PFSK-1 (cell line): ENCODE results near the gene HOMER3.

Source experiments
- POLR2AphosphoS5 ChIP-seq: IDR thresholded peaks from 2 replicates; pipeline ENCODE4 v1.6.1; 2012; ENCODE audit warnings: low read depth, mild to moderate bottlenecking, control low read depth, low read length, moderate library complexity
- TAF1 ChIP-seq: IDR thresholded peaks from 2 replicates; pipeline ENCODE4 v1.6.1; 2012; ENCODE audit warnings: low read length, control low read depth, borderline replicate concordance; ENCODE audit not compliant: insufficient read depth

DNA sequence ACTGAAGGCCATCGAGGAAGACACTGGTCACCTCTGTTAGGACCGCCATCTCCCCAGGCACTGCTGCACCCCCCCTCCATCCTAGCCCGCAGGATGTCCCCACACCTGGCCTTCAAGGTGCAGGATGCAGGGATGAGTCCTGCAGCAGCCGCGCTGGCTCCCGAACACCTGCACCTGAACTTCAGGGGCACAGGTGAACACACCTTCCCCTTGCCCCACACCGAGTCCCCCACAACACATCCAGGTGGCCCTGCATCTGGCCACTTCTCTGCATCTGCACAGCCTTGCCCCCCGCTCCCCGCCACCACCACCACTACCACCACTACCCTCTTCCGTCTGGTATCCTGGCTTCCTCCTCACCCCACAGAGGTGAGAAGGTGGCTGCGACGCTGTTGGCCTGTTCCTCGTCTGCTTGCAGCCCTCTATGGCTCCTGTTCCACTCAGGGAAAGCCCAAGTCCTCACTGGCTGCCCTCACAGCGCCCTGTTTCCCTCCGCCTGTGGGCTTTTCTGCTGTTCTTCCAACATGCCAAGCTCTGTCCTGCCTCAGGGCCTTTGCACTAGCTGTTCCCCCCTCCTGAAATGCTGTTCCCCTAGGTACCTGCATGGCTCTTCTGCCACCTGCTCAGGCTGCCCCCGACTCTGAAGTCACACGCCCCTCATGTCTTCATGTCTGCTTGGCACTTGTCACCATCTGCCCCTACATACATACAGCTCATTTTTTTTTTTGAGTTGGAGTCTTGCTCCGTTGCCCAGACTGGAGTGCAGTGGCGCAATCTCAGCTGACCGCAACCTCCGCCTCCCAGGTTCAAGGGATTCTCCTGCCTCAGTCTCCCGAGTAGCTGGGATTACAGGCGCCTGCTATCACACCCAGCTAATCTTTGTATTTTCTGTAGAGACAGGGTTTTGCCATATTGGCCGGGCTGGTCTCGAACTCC is 43.7 kb downstream of the HOMER3 start:
- TF ChIP-seq TAF1: no peak
- no peak for TF ChIP-seq POLR2AphosphoS5
